Pancreas (tissue), 10 donors: ENCODE measurements around the gene GIMAP8. TPM values are rescaled to one million over a fixed set of nuclear protein-coding genes. Genes with fewer than 3 reads are reported as not detected.
A peak's percentile ranks its signal among the peaks of the same experiment; 100 is the strongest.

ENCODE experiments used
- ATAC-seq, 4 donors: fragments of 200-7000 bp; cut with Tn5 transposase; one replicate each; pipeline versions ENCODE4 v1.8.0 to v1.9.1; 2020; ENCODE audit warnings: mild to moderate bottlenecking in 4 of 4, moderate library complexity in 4 of 4
- DNase-seq, 6 donors: peaks; one replicate each; pipeline ENCODE4 v3.0.0-alpha.2; 2020
- FAIRE-seq: peaks from 2 replicates; lab custom pipeline; 2012; peaks lifted over from hg19 to GRCh38; lab: Jason Lieb, UNC
- H3K27ac ChIP-seq, 4 donors: fragments of 200-600 bp; sonication (generic); 1 replicate in 3 of 4; 2 replicates in 1 of 4; pipeline versions ENCODE4 v1.5.0 to v1.8.0; 2020
- H3K27me3 ChIP-seq, 4 donors: fragments of 200-600 bp; one replicate each; pipeline ENCODE4 v1.8.0; 2021
- H3K36me3 ChIP-seq, 3 donors: fragments of 200-600 bp; sonication (generic) in 1 of 3; one replicate each; pipeline versions ENCODE4 v1.5.0 to v1.8.0; 2020 to 2021
- H3K4me1 ChIP-seq, 3 donors: fragments of 200-600 bp; one replicate each; pipeline ENCODE4 v1.8.0; 2021
- H3K4me3 ChIP-seq, 4 donors: fragments of 200-600 bp; sonication (generic) in 2 of 4; one replicate each; pipeline versions ENCODE4 v1.5.0 to v1.8.0; 2020 to 2021
- H3K9me3 ChIP-seq, 4 donors: fragments of 200-600 bp; one replicate each; pipeline ENCODE4 v1.8.0; 2021
- CTCF ChIP-seq, 4 donors: fragments of 200-600 bp; sonication (generic) in 3 of 4; IDR thresholded peaks; one replicate each; pipeline versions ENCODE4 v1.5.0 to v1.8.0; 2021; ENCODE audit warnings: antibody characterized with exemption in 4 of 4
- WGBS, 2 donors: extraction: QIAGEN DNeasy Blood & Tissue Kit; methylation state at CpG; one replicate each; pipeline ENCODE4 v1.1.7; 2013; 5-methylcytosine and 5-hydroxymethylcytosine counted together
- intact Hi-C, 3 donors: fragments of 100-400 bp; cut with DNase I; formaldehyde crosslinking; loops; one replicate each; pipeline versions ENCODE4 v1.11.1 to v1.14.2; 2022
- polyA plus RNA-seq, 2 donors: library from polyadenylated mRNA; stranded (reverse); fragments of 200-250 nt; gene quantifications; one replicate each; pipeline ENCODE4 v1.2.3, GENCODE V29; 2013
- total RNA-seq, 6 donors: library from RNA; stranded (reverse); fragmentation: NEBNext Ultra II Directional in 4 of 6; extraction: Animal tissue kit (Norgen Biotek cat#: 25700) in 4 of 6; gene quantifications; one replicate each; pipeline versions ENCODE4 v1.2.1 to v1.2.4, GENCODE V29; 2021 to 2023
- donor health status: healthy with polysubstance abuse.
- donor health status: DM: no; HTN: no; CAD: no; lungs with moderate emphysema.
- donor health status: DM: no; HTN: no; CAD: no.
- donor health status: control.
- donor health status: control.
- donor health status: Bipolar disorder and iron deficiency.
- donor health status: DM: yes; HTN: yes; CAD: no.
- donor health status: DM: no; HTN: no; CAD: no.
- donor health status: DM: no; HTN: no; CAD: no.
- donor health status: DM: yes; HTN: yes; CAD: no.

GIMAP8 gene
- total and polyA plus RNA-seq, 8 donors, result 0.75 to 5.9 (median 2.2) TPM

GRCh38 chr7:150476285-150476684 is 25.9 kb downstream of the GIMAP8 start:
- no peak for FAIRE-seq

GRCh38 chr7:150476819-150477631 is 26.6 kb downstream of the GIMAP8 start:
- no peak for FAIRE-seq
- TF ChIP-seq CTCF (IDR thresholded peaks at IDR 0.05), result no peak
- intact Hi-C loops, result no loop called here

More at GRCh38 chr7:150476285-150476684, 25.9 kb downstream of the GIMAP8 start:
- H3K27ac ChIP-seq, result no peak overlapping the region
- H3K4me1 ChIP-seq, result no peaks in the 10 kb centered on the region
- DNase-seq, result no peak
- TF ChIP-seq CTCF (IDR thresholded peaks at IDR 0.05), result no peak
- H3K36me3 ChIP-seq, result no peaks in the 10 kb centered on the region
- no peak overlapping the region for H3K4me3 ChIP-seq
- no peak for ATAC-seq
- no peaks in the 10 kb centered on the region for H3K9me3 ChIP-seq
- 76 to 92% methylated on average over 3 of the region's 3 CpGs for WGBS, 2 donors
- no peaks in the 10 kb centered on the region for H3K27me3 ChIP-seq
- intact Hi-C loops, result no loop called here

GRCh38 chr7:150479023-150479716 is 28.7 kb downstream of the GIMAP8 start:
- FAIRE-seq, result no peak
- H3K4me1 ChIP-seq, result no peaks in the 10 kb centered on the region
- no peak for TF ChIP-seq CTCF (IDR thresholded peaks at IDR 0.05)

More at GRCh38 chr7:150476819-150477631, 26.6 kb downstream of the GIMAP8 start:
- WGBS, 2 donors, result 78 to 81% methylated on average over 25 of the region's 25 CpGs
- Histone ChIP-seq H3K4me3 (no peak overlapping the region), H3K9me3 (no peaks in the 10 kb centered on the region), H3K36me3 (no peaks in the 10 kb centered on the region), H3K27me3 (no peaks in the 10 kb centered on the region), H3K27ac (no peak overlapping the region), H3K4me1 (no peaks in the 10 kb centered on the region)
- DNase-seq (no peak), ATAC-seq (no peak)

GRCh38 chr7:150481186-150481920 is 30.9 kb downstream of the GIMAP8 start:
- Histone ChIP-seq H3K36me3 (no peaks in the 10 kb centered on the region), H3K9me3 (no peaks in the 10 kb centered on the region), H3K27me3 (no peaks in the 10 kb centered on the region), H3K27ac (peak overlapping the region in 2 of 4 donors; percentile 2 to 8), H3K4me3 (no peak overlapping the region), H3K4me1 (no peaks in the 10 kb centered on the region)
- no peak for FAIRE-seq
- intact Hi-C loops, result no loop called here
- peak in 2 of 4 donors; percentile 49 to 51 for ATAC-seq
- DNase-seq, result no peak
- 68 to 79% methylated on average over 9 of the region's 9 CpGs for WGBS, 2 donors
- no peak for TF ChIP-seq CTCF (IDR thresholded peaks at IDR 0.05)

More at GRCh38 chr7:150479023-150479716, 28.7 kb downstream of the GIMAP8 start:
- no peak overlapping the region for H3K4me3 ChIP-seq
- DNase-seq (no peak), ATAC-seq (no peak)
- H3K36me3 ChIP-seq, result no peaks in the 10 kb centered on the region
- H3K9me3 ChIP-seq, result no peaks in the 10 kb centered on the region
- H3K27me3 ChIP-seq, result no peaks in the 10 kb centered on the region
- 57 to 71% methylated on average over 3 of the region's 3 CpGs for WGBS, 2 donors
- intact Hi-C loops, result no loop called here
- no peak overlapping the region for H3K27ac ChIP-seq
